ENCODE measurements around the gene MTA3. TPM values are rescaled to one million over a fixed set of nuclear protein-coding genes. Genes with fewer than 3 reads are reported as not detected.

The MTA3 gene
- total and polyA plus RNA-seq, 9 donors, result 31.9 to 87.5 (median 61.0) TPM

- intact Hi-C loops (cut with DNase I), result no loop called here
These were observed 22.5 kb upstream of the MTA3 start for GRCh38 chr2:42545841-42546390.

GRCh38 chr2:42547014-42547413 lies 21.4 kb upstream of the MTA3 start:
- WGBS, 3 donors, result 73 to 80% (median 79%) methylated on average over 9 of the region's 9 CpGs
- H3K27ac ChIP-seq, result no peak overlapping the region
- H3K27me3 ChIP-seq, result no peaks in the 10 kb centered on the region
- DNase-seq, result no peak
- intact Hi-C loops (cut with DNase I), result no loop called here
- no peak overlapping the region for H3K4me3 ChIP-seq
- H3K36me3 ChIP-seq, result no peaks in the 10 kb centered on the region
- H3K9me3 ChIP-seq, result no peaks in the 10 kb centered on the region
- no peaks in the 10 kb centered on the region for H3K4me1 ChIP-seq (ENCODE audit: insufficient read depth)
- TF ChIP-seq CTCF (IDR thresholded peaks at IDR 0.05) (no peak), EP300 (IDR thresholded peaks at IDR 0.05) (no peak), POLR2A (IDR thresholded peaks at IDR 0.05) (no peak)

More at GRCh38 chr2:42545841-42546390, 22.5 kb upstream of the MTA3 start:
- Histone ChIP-seq H3K4me3 (no peak overlapping the region), H3K4me1 (ENCODE audit: insufficient read depth) (no peaks in the 10 kb centered on the region), H3K9me3 (no peaks in the 10 kb centered on the region), H3K36me3 (no peaks in the 10 kb centered on the region), H3K27ac (no peak overlapping the region), H3K27me3 (no peaks in the 10 kb centered on the region)
- WGBS, 3 donors, result 83 to 87% (median 85%) methylated on average over 9 of the region's 9 CpGs
- no peak for DNase-seq
- no peak for TF ChIP-seq CTCF (IDR thresholded peaks at IDR 0.05)
- TF ChIP-seq POLR2A (IDR thresholded peaks at IDR 0.05), result no peak
- TF ChIP-seq EP300 (IDR thresholded peaks at IDR 0.05), result no peak

GRCh38 chr2:42547446-42548295 lies 20.8 kb upstream of the MTA3 start:
- no peaks in the 10 kb centered on the region for H3K36me3 ChIP-seq
- no peak for DNase-seq
- H3K4me1 ChIP-seq (ENCODE audit: insufficient read depth), result no peaks in the 10 kb centered on the region
- WGBS, 3 donors, result 92 to 93% (median 92%) methylated on average over 27 of the region's 27 CpGs
- no peaks in the 10 kb centered on the region for H3K27me3 ChIP-seq
- no peak overlapping the region for H3K4me3 ChIP-seq
- H3K9me3 ChIP-seq, result no peaks in the 10 kb centered on the region
- TF ChIP-seq POLR2A (IDR thresholded peaks at IDR 0.05) (no peak), CTCF (IDR thresholded peaks at IDR 0.05) (no peak), EP300 (IDR thresholded peaks at IDR 0.05) (no peak)
- H3K27ac ChIP-seq, result no peak overlapping the region
- intact Hi-C loops (cut with DNase I), result no loop called here

GRCh38 chr2:42550870-42551269 lies 17.6 kb upstream of the MTA3 start:
- Histone ChIP-seq H3K9me3 (no peaks in the 10 kb centered on the region), H3K27ac (no peak overlapping the region), H3K36me3 (no peaks in the 10 kb centered on the region), H3K27me3 (no peaks in the 10 kb centered on the region), H3K4me3 (no peak overlapping the region), H3K4me1 (ENCODE audit: insufficient read depth) (no peaks in the 10 kb centered on the region)
- intact Hi-C loops (cut with DNase I), result no loop called here
- 96 to 99% (median 98%) methylated on average over 6 of the region's 6 CpGs for WGBS, 3 donors
- DNase-seq, result no peak
- TF ChIP-seq CTCF (IDR thresholded peaks at IDR 0.05) (no peak), EP300 (IDR thresholded peaks at IDR 0.05) (no peak), POLR2A (IDR thresholded peaks at IDR 0.05) (no peak)
